Endometrial microvascular endothelial cells (primary cell): ENCODE data around the gene LRPPRC. TPM values are rescaled to one million over a fixed set of nuclear protein-coding genes. Genes with fewer than 3 reads are reported as not detected.

ENCODE experiments used
- in situ Hi-C: cut with HindIII; loops from 2 replicates; pipeline ENCODE4 v1.10.0; 2017; ENCODE audit warnings: low sequenced_read_pairs, low pct_unique_long_range_greater_than_20kb; ENCODE audit errors: inconsistent ontology term
- total RNA-seq: library from RNA; depleted of rRNA; stranded (reverse); fragments of >200 nt; gene quantifications from one replicate; pipeline ENCODE4 v1.2.3, GENCODE V29; 2015; ENCODE audit errors: inconsistent ontology term

LRPPRC gene
- total RNA-seq, 1 donor from 2014 or later = 63.2 TPM

GRCh38 chr2:43985359-43985758, 10.4 kb downstream of the LRPPRC start:
- in situ Hi-C loops = no loop called here

GRCh38 chr2:43984533-43984932, 11.3 kb downstream of the LRPPRC start:
- in situ Hi-C loops = no loop called here

GRCh38 chr2:43980902-43981301, 14.9 kb downstream of the LRPPRC start:
- in situ Hi-C loops = no loop called here

DNA sequence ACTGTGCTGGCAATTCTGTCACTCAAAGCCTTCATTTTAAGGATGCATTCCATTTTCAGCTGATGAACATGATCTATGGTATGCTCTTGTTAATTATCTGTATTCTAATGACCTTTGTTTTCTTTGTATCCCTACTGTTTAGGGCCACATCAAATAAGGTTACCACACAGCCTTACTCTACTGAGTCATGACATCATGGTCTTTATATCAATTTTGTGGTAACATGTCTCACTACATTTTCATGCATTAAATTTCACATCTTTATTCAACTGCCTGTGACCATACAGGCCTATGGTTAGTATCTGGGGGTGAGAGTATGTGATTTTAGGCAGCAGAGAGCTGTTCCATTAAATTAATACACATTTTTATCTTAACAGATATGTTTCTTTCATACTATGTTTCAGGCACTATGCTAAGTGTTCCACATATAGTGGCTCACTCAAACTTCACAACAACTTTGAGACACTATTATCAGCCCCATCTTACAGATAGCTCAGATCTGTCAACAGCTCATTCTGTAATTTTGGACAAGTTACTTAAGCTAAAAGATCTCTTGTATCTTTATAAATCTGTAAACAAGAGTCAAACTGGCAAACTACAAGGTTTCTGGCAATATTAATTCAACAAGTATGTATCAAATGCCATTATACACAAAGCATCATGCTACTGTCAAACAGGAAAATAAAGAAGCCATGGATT, 18.0 kb downstream of the LRPPRC start:
- in situ Hi-C loops = no loop called here

DNA sequence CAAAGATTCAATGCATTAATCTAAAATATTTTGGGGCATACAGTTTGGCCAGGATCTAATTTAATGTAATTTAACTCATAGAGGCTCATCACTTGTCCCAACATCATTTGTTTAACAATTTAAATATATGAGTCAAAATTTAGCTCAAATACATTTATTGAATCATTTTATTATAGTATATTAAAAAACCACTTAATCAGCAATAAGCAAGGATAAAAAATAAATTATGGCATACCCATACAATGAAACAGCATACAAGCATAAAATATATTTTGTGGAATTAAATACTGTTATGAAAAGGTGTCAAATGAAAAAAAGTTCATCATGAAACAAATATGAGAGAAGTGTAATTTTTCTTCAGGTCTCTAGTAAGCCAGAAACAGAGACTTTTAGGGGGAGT, 34.9 kb downstream of the LRPPRC start:
- in situ Hi-C loops = no loop called here

DNA sequence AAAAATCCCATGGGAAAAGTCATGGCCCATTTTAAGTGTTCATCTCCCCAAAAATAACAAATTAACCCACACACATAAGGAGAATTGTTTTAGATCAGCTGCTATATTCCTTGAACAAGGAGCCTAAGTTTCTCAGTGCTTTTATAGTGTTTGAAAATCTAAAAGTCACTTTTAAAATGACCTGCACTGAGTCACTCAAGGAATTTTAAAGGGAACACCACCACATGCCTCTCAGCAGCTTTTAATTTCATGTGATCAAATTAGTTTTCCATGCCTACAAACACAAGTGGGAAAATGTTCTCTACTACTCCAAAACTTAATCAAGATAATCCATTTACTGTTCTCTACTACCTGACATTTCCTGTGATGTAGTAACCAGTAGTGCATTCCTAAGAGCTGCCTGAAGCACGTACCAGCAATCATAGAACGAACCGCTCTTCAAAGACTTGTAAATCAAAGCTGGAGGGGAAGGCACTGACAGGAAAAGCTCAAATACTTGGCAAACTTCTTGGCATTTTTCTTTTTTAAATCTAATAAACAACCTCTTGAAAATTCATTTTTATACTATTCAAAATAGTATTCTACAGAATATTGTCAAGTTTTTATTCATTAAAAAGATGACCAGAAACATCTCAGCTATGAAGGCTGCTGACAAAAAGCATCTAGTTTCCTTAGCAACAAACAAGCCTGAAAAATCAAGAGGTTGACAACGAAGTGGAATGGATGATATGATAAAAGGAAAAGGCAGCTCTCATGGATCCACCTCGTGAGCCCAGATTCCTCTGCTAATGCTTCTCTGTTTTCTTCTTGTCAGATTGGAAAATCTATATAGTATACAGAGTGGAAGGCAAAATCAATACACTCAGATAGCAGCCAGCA, 37.2 kb downstream of the LRPPRC start:
- in situ Hi-C loops = no loop called here

DNA sequence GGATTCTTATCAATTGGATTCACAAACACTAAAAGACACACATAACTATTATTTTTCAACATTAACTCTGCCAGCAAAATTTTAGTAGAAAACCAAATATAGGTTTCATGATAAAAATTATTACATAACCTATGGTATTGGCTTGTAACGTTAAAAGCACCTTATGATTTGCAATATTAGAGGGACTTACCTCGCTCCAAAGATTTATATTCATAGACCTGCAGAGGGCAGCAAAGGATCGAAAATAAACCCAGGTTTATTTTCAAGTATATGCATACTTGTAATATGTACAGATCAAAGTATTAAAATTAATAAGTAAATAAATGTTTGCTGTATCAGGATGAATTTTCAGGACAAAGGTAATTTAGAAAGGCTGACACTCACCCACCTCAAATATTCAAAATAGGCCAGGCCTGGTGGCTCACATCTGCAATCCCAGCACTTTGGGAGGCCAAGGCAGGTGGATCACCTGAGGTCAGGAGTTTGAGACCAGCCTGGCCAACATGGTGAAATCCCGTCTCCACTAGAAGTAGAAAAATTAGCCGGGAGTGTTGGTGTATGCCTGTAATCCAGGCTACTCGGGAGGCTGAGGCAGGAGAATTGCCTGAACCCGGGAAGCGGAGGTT, 45.3 kb downstream of the LRPPRC start:
- in situ Hi-C loops = no loop called here

DNA sequence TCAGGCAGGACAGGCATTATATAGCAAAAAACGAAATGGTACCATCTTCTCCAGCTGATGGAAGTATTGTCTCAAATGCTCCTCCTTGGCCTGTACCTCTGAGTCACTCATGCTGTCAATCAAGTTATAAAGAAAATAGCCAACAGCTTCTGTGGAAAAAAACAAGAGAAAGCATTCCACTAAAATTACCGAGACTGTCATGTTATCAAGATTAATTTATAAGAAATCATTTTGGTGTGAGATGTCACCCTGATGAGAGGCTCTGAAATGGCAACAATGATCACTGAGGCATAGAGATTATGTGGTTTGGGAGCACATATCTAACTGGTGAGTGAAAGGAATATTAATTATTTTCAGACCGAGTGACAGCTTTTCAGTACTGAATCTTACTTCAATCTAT, 47.4 kb downstream of the LRPPRC start:
- in situ Hi-C loops = no loop called here

DNA sequence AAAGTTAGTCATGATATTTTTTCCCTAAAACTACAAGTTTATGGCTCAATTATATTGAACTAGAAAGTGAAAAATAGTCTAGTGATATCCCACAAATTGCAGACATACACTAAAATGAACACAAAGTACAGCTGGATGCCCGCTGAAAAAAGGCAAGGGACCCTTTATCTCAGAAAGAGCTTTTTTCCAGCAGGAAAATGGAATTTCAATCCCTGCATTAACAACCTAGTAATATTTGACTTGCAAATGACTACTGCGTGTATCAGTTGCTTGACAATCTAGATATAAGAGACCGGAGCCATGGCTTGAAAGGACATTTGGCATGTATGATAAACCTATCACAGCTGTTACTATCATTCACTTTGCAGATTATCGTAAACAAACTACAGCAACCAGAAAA, 49.1 kb downstream of the LRPPRC start:
- in situ Hi-C loops = no loop called here

GRCh38 chr2:43945439-43945838, 50.4 kb downstream of the LRPPRC start:
- in situ Hi-C loops = no loop called here

DNA sequence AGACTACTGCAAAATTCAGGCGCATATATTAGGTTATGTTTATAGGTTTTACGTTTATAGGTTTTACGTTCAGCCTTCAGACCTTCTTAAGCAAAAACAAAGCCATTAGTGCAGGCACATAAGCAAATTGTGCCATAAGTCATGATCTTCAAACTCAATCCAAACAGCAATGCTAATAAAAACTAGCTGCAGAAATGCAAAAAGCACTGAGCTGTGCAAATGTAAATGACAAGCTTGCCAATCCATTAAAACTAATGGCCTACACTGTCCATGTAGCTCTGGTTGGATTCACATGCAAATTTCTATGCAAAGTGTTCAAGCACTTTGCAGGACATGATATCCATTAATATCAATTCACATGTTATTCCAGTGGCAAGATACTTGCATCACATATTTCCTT, 50.9 kb downstream of the LRPPRC start:
- in situ Hi-C loops = no loop called here

DNA sequence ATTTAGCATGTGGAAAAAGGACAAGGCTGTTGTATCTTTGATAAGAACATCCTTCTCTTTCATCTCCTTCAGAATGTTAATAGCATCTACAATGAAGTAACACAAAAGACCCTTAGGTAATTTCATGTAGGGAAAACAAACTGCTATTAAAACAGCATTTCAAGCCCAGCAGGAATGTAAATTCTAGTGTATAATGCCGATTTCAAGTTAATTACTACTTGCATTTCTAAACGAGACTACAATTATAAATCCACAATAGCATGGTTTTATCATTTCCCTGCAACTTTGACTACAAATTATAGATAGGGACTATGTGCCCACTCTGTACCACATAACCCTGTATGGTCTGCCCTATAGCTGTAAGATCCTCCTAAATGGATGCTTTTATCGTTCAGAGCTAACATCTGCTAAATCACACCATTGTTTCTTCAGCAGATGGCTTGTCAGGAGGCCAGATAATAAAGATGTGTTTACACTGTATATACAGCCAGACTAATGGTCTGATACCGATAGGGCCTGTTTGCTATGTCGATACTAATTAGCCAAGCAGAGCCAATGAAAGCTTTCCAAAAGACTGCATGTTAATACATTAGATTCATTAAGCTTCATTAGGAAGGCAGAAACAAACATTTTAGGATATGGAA, 51.9 kb downstream of the LRPPRC start:
- in situ Hi-C loops = no loop called here

DNA sequence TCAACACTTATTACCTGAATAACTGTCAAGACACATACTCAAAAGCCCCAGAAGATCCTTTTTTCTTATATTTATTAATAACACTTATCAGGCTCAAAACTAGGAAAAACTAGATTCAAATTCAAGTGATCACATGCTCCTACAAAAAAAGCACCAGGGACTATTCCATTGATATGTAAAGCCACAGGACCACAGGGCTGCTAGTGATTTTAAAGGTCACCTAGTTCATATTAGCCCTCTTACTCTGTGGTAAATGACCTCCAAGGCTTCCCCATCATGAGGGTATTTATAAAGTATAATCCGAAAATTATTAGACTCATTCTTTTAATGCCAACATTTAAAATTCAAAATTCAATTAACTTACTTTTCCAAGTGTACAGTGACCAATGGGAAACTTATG, 52.5 kb downstream of the LRPPRC start:
- in situ Hi-C loops = no loop called here

- in situ Hi-C loops = no loop called here
Observed at GRCh38 chr2:43942881-43943280, 52.9 kb downstream of the LRPPRC start.

DNA sequence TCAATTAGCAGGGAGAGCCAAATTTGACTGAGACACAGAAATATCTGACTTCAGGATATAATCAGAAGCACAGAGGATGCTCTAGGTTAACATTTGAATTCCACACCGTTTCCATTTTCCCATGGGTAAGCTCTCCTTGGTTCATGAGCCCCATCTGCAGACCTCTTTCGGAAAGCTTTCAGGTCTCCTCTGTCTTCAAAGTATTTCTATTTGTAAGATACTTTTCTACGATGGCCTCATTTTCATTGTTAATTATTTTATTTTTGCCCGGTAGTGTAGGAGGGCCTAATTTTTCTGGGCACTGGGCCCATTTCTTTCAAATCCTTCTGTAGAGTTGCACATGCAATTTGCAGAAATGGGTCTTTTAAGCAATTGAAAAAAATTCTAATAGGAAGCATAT, 53.8 kb downstream of the LRPPRC start:
- in situ Hi-C loops = no loop called here

GRCh38 chr2:43941359-43941758, 54.4 kb downstream of the LRPPRC start:
- in situ Hi-C loops = no loop called here

GRCh38 chr2:43939695-43940256, 56.0 kb downstream of the LRPPRC start:
- in situ Hi-C loops = no loop called here

GRCh38 chr2:43937269-43937820, 58.4 kb downstream of the LRPPRC start:
- in situ Hi-C loops = no loop called here

DNA sequence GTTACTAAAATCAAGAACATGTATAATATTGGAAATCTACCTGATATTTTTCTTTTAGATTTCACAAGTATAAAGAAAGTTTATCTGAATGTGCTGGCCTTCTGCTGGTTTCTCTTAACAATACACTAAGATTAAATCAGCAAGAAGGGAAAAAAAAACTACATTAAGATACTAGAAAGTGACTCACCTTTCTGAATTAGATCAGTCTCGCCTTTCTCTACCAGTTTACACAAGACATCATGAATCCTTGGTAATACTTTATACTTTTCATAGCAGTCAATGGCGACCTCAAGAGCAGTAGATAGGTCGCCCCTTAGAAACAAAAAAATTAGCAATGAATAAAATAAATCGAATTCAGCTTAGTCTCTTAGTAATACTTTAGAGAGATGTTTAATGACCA, 61.2 kb downstream of the LRPPRC start:
- in situ Hi-C loops = no loop called here
